ENCODE data around the gene ESRRA. TPM values are rescaled to one million over a fixed set of nuclear protein-coding genes. Genes with fewer than 3 reads are reported as not detected.

ESRRA gene
- total RNA-seq, 3 donors from 2014 or later = 81.5 to 93.4 (median 89.3) TPM

GRCh38 chr11:64359712-64360445 is 54.6 kb downstream of the ESRRA start:
- DNase-seq = no peak
- Mint-ChIP-seq H3K4me3 (peak overlapping the region; percentile 85), H3K4me1 (ENCODE audit: low read depth) (peaks cover 24% of the 10 kb centered on the region), H3K9me3 (no peaks in the 10 kb centered on the region), H3K27me3 (ENCODE audit: low read depth) (no peaks in the 10 kb centered on the region), H3K36me3 (ENCODE audit: insufficient read depth) (peaks cover 19% of the 10 kb centered on the region)
- peak; percentile 18 to 23 for ATAC-seq

- Mint-ChIP-seq H3K4me1 (ENCODE audit: low read depth) (peaks cover 24% of the 10 kb centered on the region), H3K4me3 (peak overlapping the region; percentile 85), H3K9me3 (no peaks in the 10 kb centered on the region), H3K36me3 (ENCODE audit: insufficient read depth) (peaks cover 19% of the 10 kb centered on the region), H3K27me3 (ENCODE audit: low read depth) (no peaks in the 10 kb centered on the region)
- no peak for ATAC-seq
- DNase-seq = no peak
These were observed 55.2 kb downstream of the ESRRA start for GRCh38 chr11:64360448-64360921.

GRCh38 chr11:64361659-64362058 is 56.3 kb downstream of the ESRRA start:
- ATAC-seq (no peak), DNase-seq (no peak)
- no peaks in the 10 kb centered on the region for H3K27me3 Mint-ChIP-seq (ENCODE audit: low read depth)
- no peak overlapping the region for H3K4me3 Mint-ChIP-seq
- peaks cover 20% of the 10 kb centered on the region for H3K36me3 Mint-ChIP-seq (ENCODE audit: insufficient read depth)
- H3K9me3 Mint-ChIP-seq = no peaks in the 10 kb centered on the region
- H3K4me1 Mint-ChIP-seq (ENCODE audit: low read depth) = peaks cover 22% of the 10 kb centered on the region

- Mint-ChIP-seq H3K4me3 (no peak overlapping the region), H3K27me3 (ENCODE audit: low read depth) (no peaks in the 10 kb centered on the region), H3K4me1 (ENCODE audit: low read depth) (peaks cover 20% of the 10 kb centered on the region), H3K36me3 (ENCODE audit: insufficient read depth) (peaks cover 22% of the 10 kb centered on the region), H3K9me3 (no peaks in the 10 kb centered on the region)
- ATAC-seq (no peak), DNase-seq (no peak)
These were observed 57.0 kb downstream of the ESRRA start for GRCh38 chr11:64362339-64362738.

- H3K4me1 Mint-ChIP-seq (ENCODE audit: low read depth) = peaks cover 11% of the 10 kb centered on the region
- peaks cover 28% of the 10 kb centered on the region for H3K36me3 Mint-ChIP-seq (ENCODE audit: insufficient read depth)
- no peaks in the 10 kb centered on the region for H3K27me3 Mint-ChIP-seq (ENCODE audit: low read depth)
- no peak overlapping the region for H3K4me3 Mint-ChIP-seq
- ATAC-seq (no peak), DNase-seq (no peak)
- H3K9me3 Mint-ChIP-seq = no peaks in the 10 kb centered on the region
These were observed 59.1 kb downstream of the ESRRA start for GRCh38 chr11:64364435-64364834.

- no peak overlapping the region for H3K4me3 Mint-ChIP-seq
- peaks cover 6% of the 10 kb centered on the region for H3K4me1 Mint-ChIP-seq (ENCODE audit: low read depth)
- DNase-seq (no peak), ATAC-seq (no peak)
- no peaks in the 10 kb centered on the region for H3K9me3 Mint-ChIP-seq
- peaks cover 30% of the 10 kb centered on the region for H3K36me3 Mint-ChIP-seq (ENCODE audit: insufficient read depth)
- H3K27me3 Mint-ChIP-seq (ENCODE audit: low read depth) = no peaks in the 10 kb centered on the region
These were observed 59.6 kb downstream of the ESRRA start for GRCh38 chr11:64364911-64365310.

Other genes with a start within 250 kb of the ESRRA start
- gene MACROD1, start 139.4 kb upstream of the ESRRA start, total RNA-seq = 10 to 100 TPM; 16.5 to 17.8 (median 17.1) TPM
- 100 to 1,000 TPM; 439 to 477 (median 457) TPM for gene STIP1, start 119.4 kb upstream of the ESRRA start, total RNA-seq
- 100 to 1,000 TPM; 368 to 444 (median 399) TPM for gene FERMT3, start 98.8 kb upstream of the ESRRA start, total RNA-seq
- gene TRPT1, start 79.3 kb upstream of the ESRRA start, total RNA-seq = 10 to 100 TPM; 24.3 to 31.0 (median 28.6) TPM
- 10 to 100 TPM; 82.4 to 88.3 (median 86.1) TPM for gene NUDT22, start 79.2 kb upstream of the ESRRA start, total RNA-seq
- 10 to 100 TPM; 15.0 to 16.6 (median 16.1) TPM for gene DNAJC4, start 75.0 kb upstream of the ESRRA start, total RNA-seq
- 10 to 100 TPM; 41.5 to 75.6 (median 53.2) TPM for gene VEGFB, start 70.9 kb upstream of the ESRRA start, total RNA-seq
- gene FKBP2, start 64.4 kb upstream of the ESRRA start, total RNA-seq = 10 to 100 TPM; 43.3 to 48.9 (median 44.4) TPM
- 100 to 1,000 TPM; 417 to 505 (median 438) TPM for gene PPP1R14B, start 58.6 kb upstream of the ESRRA start, total RNA-seq
- gene PLCB3, start 54.0 kb upstream of the ESRRA start, total RNA-seq = 1 to 10 TPM; 6.2 to 8.2 (median 6.4) TPM
- gene BAD, start 20.9 kb upstream of the ESRRA start, total RNA-seq = 10 to 100 TPM; 27.6 to 38.8 (median 36.6) TPM
- 10 to 100 TPM; 43.1 to 46.2 (median 43.9) TPM for gene GPR137, start 19.7 kb upstream of the ESRRA start, total RNA-seq
- gene KCNK4, start 14.2 kb upstream of the ESRRA start, total RNA-seq = not detected
- gene CATSPERZ, start 5.2 kb upstream of the ESRRA start, total RNA-seq = not detected
- 100 to 1,000 TPM; 432 to 461 (median 438) TPM for gene TRMT112, start 12.0 kb downstream of the ESRRA start, total RNA-seq
- gene PRDX5, start 12.6 kb downstream of the ESRRA start, total RNA-seq = 10 to 100 TPM; 78.3 to 96.8 (median 81.0) TPM
- 10 to 100 TPM; 87.4 to 97.9 (median 96.2) TPM for gene CCDC88B, start 34.7 kb downstream of the ESRRA start, total RNA-seq
- gene RPS6KA4, start 53.6 kb downstream of the ESRRA start, total RNA-seq = 10 to 100 TPM; 43.3 to 49.9 (median 48.1) TPM